Muscle layer of colon (tissue), 2 donors: ENCODE results near the gene DNAJA4.
"Not testable (repeated sequence)": the region's sequence is repeated elsewhere in the genome, so short reads cannot be mapped to it uniquely, and the experiment has no call there.

ENCODE experiments used
- H3K27ac ChIP-seq: one replicate; pipeline ENCODE4 v1.7.0; 2013; ENCODE audit warnings: low read depth, mild to moderate bottlenecking, low read length, moderate library complexity
- H3K27me3 ChIP-seq, 2 donors: one replicate each; pipeline ENCODE4 v1.7.0; 2013; ENCODE audit warnings: low read length in 2 of 2, mild to moderate bottlenecking in 2 of 2; ENCODE audit not compliant: insufficient read depth in 2 of 2, control insufficient read depth in 1 of 2
- H3K36me3 ChIP-seq: one replicate; pipeline ENCODE4 v1.7.0; 2013; ENCODE audit warnings: mild to moderate bottlenecking, low read length; ENCODE audit not compliant: insufficient read depth
- H3K4me1 ChIP-seq: one replicate; pipeline ENCODE4 v1.7.0; 2013; ENCODE audit warnings: mild to moderate bottlenecking, low read length; ENCODE audit not compliant: insufficient read depth
- H3K4me3 ChIP-seq, 2 donors: one replicate each; pipeline ENCODE4 v1.7.0; 2013; ENCODE audit warnings: low read length in 2 of 2, low read depth in 1 of 2, mild to moderate bottlenecking in 1 of 2, moderate library complexity in 1 of 2
- H3K9ac ChIP-seq: one replicate; pipeline ENCODE4 v1.7.0; 2013; ENCODE audit warnings: low read length
- H3K9me3 ChIP-seq: one replicate; pipeline ENCODE4 v1.7.0; 2013; ENCODE audit warnings: mild to moderate bottlenecking, low read length
- donor health status: abdominal sarcoma.
- donor health status: Adenocarcinoma of cecum.

The DNAJA4 gene

GRCh38 chr15:78245392-78245791 is 19.0 kb upstream of the DNAJA4 start:
- H3K9ac ChIP-seq, H3K4me3 ChIP-seq, H3K4me1 ChIP-seq, H3K9me3 ChIP-seq, H3K36me3 ChIP-seq, H3K27me3 ChIP-seq, H3K27ac ChIP-seq: not testable (repeated sequence)

DNA sequence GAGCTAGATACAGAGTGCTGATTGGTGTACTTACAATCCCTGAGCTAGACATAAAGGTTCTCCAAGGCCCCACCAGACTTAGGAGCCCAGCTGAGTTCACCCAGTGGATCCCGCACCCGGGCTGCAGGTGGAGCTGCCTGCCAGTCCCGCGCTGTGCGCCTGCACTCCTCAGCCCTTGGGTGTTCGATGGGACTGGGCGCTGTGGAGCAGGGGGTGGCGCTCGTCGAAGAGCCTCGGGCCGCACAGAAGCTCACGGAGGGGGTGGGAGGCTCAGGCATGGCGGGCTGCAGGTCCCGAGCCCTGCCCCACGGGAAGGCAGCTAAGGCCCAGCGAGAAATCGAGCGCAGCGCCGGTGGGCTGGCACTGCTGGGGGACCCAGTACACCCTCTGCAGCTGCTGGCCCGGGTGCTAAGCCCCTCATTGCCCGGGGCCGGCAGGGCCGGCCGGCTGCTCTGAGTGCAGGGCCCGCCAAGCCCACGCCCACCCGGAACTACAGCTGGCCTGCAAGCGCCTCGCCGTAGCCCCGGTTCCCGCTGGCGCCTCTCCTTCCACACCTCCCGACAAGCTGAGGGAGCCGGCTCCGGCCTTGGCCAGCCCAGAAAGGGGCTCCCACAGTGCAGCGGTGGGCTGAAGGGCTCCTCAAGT is 18.3 kb upstream of the DNAJA4 start:
- H3K4me3 ChIP-seq, H3K27me3 ChIP-seq, H3K36me3 ChIP-seq, H3K9ac ChIP-seq, H3K27ac ChIP-seq, H3K4me1 ChIP-seq, H3K9me3 ChIP-seq: not testable (repeated sequence)

DNA sequence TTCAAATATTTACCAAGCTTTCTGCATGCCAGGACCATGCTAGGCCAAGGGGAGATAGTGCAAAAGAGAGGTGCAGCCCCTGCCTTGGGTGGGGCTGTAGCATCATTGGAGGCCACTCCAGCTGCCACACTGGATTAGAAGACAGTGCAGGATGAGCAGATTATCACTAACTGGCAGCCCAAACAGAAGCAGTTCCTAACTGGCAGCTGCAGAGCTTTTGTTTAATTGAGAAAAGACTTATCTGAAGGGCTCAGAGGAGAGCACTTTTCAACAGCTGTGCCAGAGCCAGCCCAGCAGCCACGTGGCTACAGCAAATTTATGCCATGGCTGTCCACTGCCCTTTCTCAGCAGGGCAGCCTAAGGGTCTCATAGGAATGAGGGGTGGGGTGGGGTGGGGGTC is 16.5 kb upstream of the DNAJA4 start:
- Histone ChIP-seq H3K4me3 (no peak overlapping the region), H3K9ac (no peak overlapping the region), H3K36me3 (no peaks in the 10 kb centered on the region), H3K27me3 (no peaks in the 10 kb centered on the region), H3K4me1 (peaks cover 8% of the 10 kb centered on the region), H3K9me3 (no peaks in the 10 kb centered on the region), H3K27ac (no peak overlapping the region)

GRCh38 chr15:78249131-78249530 is 15.2 kb upstream of the DNAJA4 start:
- H3K4me1 ChIP-seq = no peaks in the 10 kb centered on the region
- no peaks in the 10 kb centered on the region for H3K27me3 ChIP-seq
- no peaks in the 10 kb centered on the region for H3K9me3 ChIP-seq
- H3K4me3 ChIP-seq = no peak overlapping the region
- no peak overlapping the region for H3K27ac ChIP-seq
- no peaks in the 10 kb centered on the region for H3K36me3 ChIP-seq
- H3K9ac ChIP-seq = no peak overlapping the region

DNA sequence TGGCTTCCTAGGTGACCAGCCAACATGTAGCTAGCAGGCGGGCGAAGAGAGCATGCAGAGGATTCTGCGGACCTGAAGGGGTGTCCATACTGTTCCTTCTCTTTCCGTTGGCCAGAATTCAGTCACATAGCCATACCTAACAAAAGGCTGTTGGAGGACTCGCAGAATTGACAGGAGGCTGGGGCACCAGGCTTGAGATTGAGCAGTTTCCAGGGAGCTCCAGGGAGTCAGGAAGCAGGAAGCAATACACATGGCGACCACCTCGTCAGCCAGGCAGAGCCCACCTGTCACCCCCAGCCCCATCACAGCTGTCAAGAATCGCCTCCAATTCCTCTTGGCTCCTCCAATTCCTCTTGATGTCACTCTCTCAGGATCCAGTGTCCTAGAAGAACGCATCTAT is 13.2 kb upstream of the DNAJA4 start:
- H3K4me1 ChIP-seq = no peaks in the 10 kb centered on the region
- H3K9me3 ChIP-seq = no peaks in the 10 kb centered on the region
- no peaks in the 10 kb centered on the region for H3K27me3 ChIP-seq
- no peaks in the 10 kb centered on the region for H3K36me3 ChIP-seq
- no peak overlapping the region for H3K4me3 ChIP-seq
- H3K9ac ChIP-seq = no peak overlapping the region
- H3K27ac ChIP-seq = no peak overlapping the region

GRCh38 chr15:78255421-78256043 is 8.8 kb upstream of the DNAJA4 start:
- Histone ChIP-seq H3K27me3 (no peaks in the 10 kb centered on the region), H3K4me3 (no peak overlapping the region), H3K4me1 (no peaks in the 10 kb centered on the region), H3K27ac (no peak overlapping the region), H3K9ac (no peak overlapping the region), H3K9me3 (no peaks in the 10 kb centered on the region), H3K36me3 (no peaks in the 10 kb centered on the region)

DNA sequence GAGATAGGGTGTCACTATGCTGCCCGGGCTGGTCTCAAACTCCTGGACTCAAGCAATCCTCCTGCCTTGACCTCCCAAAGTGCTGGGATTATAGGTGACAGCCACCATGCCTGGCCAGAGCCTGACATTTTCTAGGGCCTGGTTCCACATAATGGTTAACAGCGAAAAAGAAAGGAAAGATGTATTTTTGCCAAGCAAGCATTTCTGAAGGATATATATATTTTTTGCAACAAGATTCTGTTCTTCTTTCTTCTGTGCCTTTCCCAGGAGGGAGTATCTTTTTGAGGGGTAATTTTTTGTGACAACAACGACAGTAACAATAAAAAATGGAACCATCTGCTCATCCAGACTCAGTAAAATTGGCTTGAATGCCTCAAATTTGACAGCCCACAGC is 8.3 kb upstream of the DNAJA4 start:
- no peak overlapping the region for H3K4me3 ChIP-seq
- H3K9ac ChIP-seq = no peak overlapping the region
- H3K4me1 ChIP-seq = no peaks in the 10 kb centered on the region
- H3K36me3 ChIP-seq = no peaks in the 10 kb centered on the region
- H3K9me3 ChIP-seq = no peaks in the 10 kb centered on the region
- H3K27ac ChIP-seq = no peak overlapping the region
- H3K27me3 ChIP-seq = no peaks in the 10 kb centered on the region

DNA sequence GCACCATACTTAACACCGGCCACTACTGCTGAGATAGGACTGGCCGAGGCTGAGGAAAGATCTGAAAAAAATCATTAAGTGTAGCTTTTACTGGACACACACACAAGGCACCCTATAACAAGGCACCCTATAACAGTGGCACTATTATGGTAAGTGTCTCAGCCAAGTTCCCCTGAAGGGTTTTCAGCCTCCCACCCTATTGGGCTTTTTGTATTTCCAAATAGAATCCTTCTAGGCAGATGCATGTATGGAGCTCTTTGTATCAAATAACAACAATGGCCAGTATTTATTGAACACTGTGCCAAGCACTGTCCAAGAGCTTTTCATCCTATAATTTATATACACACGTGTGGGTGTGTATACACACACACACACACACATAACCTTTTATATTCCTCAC is 6.7 kb upstream of the DNAJA4 start:
- H3K4me3 ChIP-seq = no peak overlapping the region
- no peaks in the 10 kb centered on the region for H3K9me3 ChIP-seq
- H3K27me3 ChIP-seq = no peaks in the 10 kb centered on the region
- H3K4me1 ChIP-seq = no peaks in the 10 kb centered on the region
- no peak overlapping the region for H3K27ac ChIP-seq
- H3K9ac ChIP-seq = no peak overlapping the region
- no peaks in the 10 kb centered on the region for H3K36me3 ChIP-seq

DNA sequence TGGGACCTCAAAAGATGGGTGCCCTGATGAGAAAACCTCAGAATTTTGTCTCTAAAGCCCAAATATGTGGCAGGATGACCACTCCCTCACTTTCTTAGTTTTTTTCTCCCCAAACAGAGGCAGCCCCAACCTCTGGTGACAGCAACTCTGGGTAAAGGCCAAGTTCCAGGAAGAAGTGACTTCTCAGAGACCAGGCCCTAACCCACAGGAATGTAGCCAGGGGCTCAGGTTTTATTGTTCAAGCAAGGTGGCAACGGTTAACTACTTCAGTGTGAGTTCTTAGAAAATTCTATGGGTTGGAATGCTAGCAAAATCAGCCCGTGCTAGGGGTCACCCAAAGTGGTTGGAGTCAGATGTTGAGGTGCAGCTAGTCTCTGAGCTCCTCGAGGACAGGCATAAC is 5.1 kb upstream of the DNAJA4 start:
- H3K27ac ChIP-seq = no peak overlapping the region
- no peak overlapping the region for H3K9ac ChIP-seq
- H3K4me3 ChIP-seq = no peak overlapping the region
- H3K4me1 ChIP-seq = no peaks in the 10 kb centered on the region
- H3K27me3 ChIP-seq = no peaks in the 10 kb centered on the region
- no peaks in the 10 kb centered on the region for H3K9me3 ChIP-seq
- H3K36me3 ChIP-seq = no peaks in the 10 kb centered on the region

DNA sequence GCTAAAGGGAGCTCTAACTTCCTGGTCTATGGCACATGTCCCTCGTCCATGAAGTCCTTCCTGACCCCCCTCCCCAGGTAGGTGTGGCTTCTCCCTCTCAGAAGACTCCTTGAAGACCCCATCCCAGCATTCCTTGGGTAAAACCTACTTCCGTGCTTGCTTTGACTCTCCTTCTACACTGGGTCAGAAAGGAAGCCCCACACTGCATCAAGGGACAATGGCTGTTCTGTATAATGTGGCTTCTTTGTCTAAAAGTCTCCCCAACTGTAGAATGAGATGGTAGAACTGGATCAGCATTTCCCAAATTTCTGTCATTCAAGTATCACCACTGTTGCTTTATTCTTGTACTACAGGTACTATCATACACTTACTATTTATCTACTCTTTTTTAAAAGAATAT is 3.9 kb upstream of the DNAJA4 start:
- no peaks in the 10 kb centered on the region for H3K27me3 ChIP-seq
- H3K36me3 ChIP-seq = no peaks in the 10 kb centered on the region
- H3K4me1 ChIP-seq = peaks cover 5% of the 10 kb centered on the region
- H3K27ac ChIP-seq = no peak overlapping the region
- no peak overlapping the region for H3K4me3 ChIP-seq
- no peaks in the 10 kb centered on the region for H3K9me3 ChIP-seq
- H3K9ac ChIP-seq = no peak overlapping the region

GRCh38 chr15:78261062-78261461 is 3.3 kb upstream of the DNAJA4 start:
- Histone ChIP-seq H3K4me1 (peaks cover 10% of the 10 kb centered on the region), H3K9me3 (no peaks in the 10 kb centered on the region), H3K36me3 (no peaks in the 10 kb centered on the region), H3K9ac (no peak overlapping the region), H3K27me3 (no peaks in the 10 kb centered on the region), H3K27ac (no peak overlapping the region), H3K4me3 (no peak overlapping the region)

GRCh38 chr15:78263351-78263781 is 996 bp upstream of the DNAJA4 start:
- Histone ChIP-seq H3K4me3 (no peak overlapping the region), H3K27ac (no peak overlapping the region), H3K4me1 (peaks cover 19% of the 10 kb centered on the region), H3K9ac (no peak overlapping the region), H3K9me3 (no peaks in the 10 kb centered on the region), H3K36me3 (no peaks in the 10 kb centered on the region), H3K27me3 (no peaks in the 10 kb centered on the region)
